ENCODE data around the gene APBA2. TPM values are rescaled to one million over a fixed set of nuclear protein-coding genes. Genes with fewer than 3 reads are reported as not detected.
A peak's percentile ranks its signal among the peaks of the same experiment; 100 is the strongest.
"Not testable (repeated sequence)": the region's sequence is repeated elsewhere in the genome, so short reads cannot be mapped to it uniquely, and the experiment has no call there.

The APBA2 gene
- total RNA-seq, 1 experiment from 2014 or later: 53.3 TPM

GRCh38 chr15:28885128-28885629 is 595 bp upstream of the APBA2 start:
- peak overlapping the region; percentile 99 for H3K4me3 ChIP-seq
- H3K36me3 ChIP-seq: peaks cover 2% of the 10 kb centered on the region; the same call in 1 of the 2 replicates
- no peak overlapping the region for H3K27ac ChIP-seq
- no peaks in the 10 kb centered on the region for H3K27me3 ChIP-seq (replicated peaks)
- H3K9me3 ChIP-seq (replicated peaks): 0 out of 2 replicates have a peak, but pooled peaks cover 3% of the 10 kb centered on the region
- H3K4me1 ChIP-seq (replicated peaks): peaks cover 26% of the 10 kb centered on the region
- no peak for DNase-seq (ENCODE audit: low read depth in 1 of 2, low spot score in 2 of 2)

GRCh38 chr15:28886431-28887338 is 911 bp downstream of the APBA2 start:
- DNase-seq (ENCODE audit: low read depth in 1 of 2, low spot score in 2 of 2): peak in 1 of 2 experiments; percentile 14
- Histone ChIP-seq H3K36me3 (peaks cover 2% of the 10 kb centered on the region; the same call in 1 of the 2 replicates), H3K27me3 (replicated peaks) (no peaks in the 10 kb centered on the region), H3K4me3 (peak overlapping the region; percentile 99), H3K9me3 (replicated peaks) (0 out of 2 replicates have a peak, but pooled peaks cover 3% of the 10 kb centered on the region), H3K4me1 (replicated peaks) (peaks cover 26% of the 10 kb centered on the region), H3K27ac (no peak overlapping the region)

GRCh38 chr15:28887339-28888174 is 1.8 kb downstream of the APBA2 start:
- peaks cover 2% of the 10 kb centered on the region; the same call in 1 of the 2 replicates for H3K36me3 ChIP-seq
- H3K9me3 ChIP-seq (replicated peaks): 0 out of 2 replicates have a peak, but pooled peaks cover 3% of the 10 kb centered on the region
- H3K4me1 ChIP-seq (replicated peaks): peaks cover 30% of the 10 kb centered on the region
- no peak for DNase-seq (ENCODE audit: low read depth in 1 of 2, low spot score in 2 of 2)
- no peak overlapping the region for H3K27ac ChIP-seq
- H3K27me3 ChIP-seq (replicated peaks): no peaks in the 10 kb centered on the region
- H3K4me3 ChIP-seq: no peak overlapping the region

- H3K27me3 ChIP-seq (replicated peaks): no peaks in the 10 kb centered on the region
- peaks cover 2% of the 10 kb centered on the region; the same call in 1 of the 2 replicates for H3K36me3 ChIP-seq
- no peak for DNase-seq (ENCODE audit: low read depth in 1 of 2, low spot score in 2 of 2)
- H3K4me1 ChIP-seq (replicated peaks): peaks cover 39% of the 10 kb centered on the region
- H3K27ac ChIP-seq: no peak overlapping the region
- H3K4me3 ChIP-seq: no peak overlapping the region
- H3K9me3 ChIP-seq (replicated peaks): 0 out of 2 replicates have a peak, but pooled peaks cover 3% of the 10 kb centered on the region
These were observed 2.6 kb downstream of the APBA2 start for GRCh38 chr15:28888302-28888894.

GRCh38 chr15:28888900-28889299 is 3.1 kb downstream of the APBA2 start:
- no peak for DNase-seq (ENCODE audit: low read depth in 1 of 2, low spot score in 2 of 2)
- 0 out of 2 replicates have a peak, but pooled peaks cover 3% of the 10 kb centered on the region for H3K9me3 ChIP-seq (replicated peaks)
- H3K27me3 ChIP-seq (replicated peaks): no peaks in the 10 kb centered on the region
- peaks cover 39% of the 10 kb centered on the region for H3K4me1 ChIP-seq (replicated peaks)
- no peak overlapping the region for H3K4me3 ChIP-seq
- H3K27ac ChIP-seq: no peak overlapping the region
- peaks cover 2% of the 10 kb centered on the region; the same call in 1 of the 2 replicates for H3K36me3 ChIP-seq

GRCh38 chr15:28889346-28889745 is 3.6 kb downstream of the APBA2 start:
- Histone ChIP-seq H3K4me3 (no peak overlapping the region), H3K27me3 (replicated peaks) (no peaks in the 10 kb centered on the region), H3K9me3 (replicated peaks) (0 out of 2 replicates have a peak, but pooled peaks cover 3% of the 10 kb centered on the region), H3K27ac (no peak overlapping the region), H3K4me1 (replicated peaks) (peaks cover 39% of the 10 kb centered on the region), H3K36me3 (peaks cover 2% of the 10 kb centered on the region; the same call in 1 of the 2 replicates)
- DNase-seq (ENCODE audit: low read depth in 1 of 2, low spot score in 2 of 2): no peak

- not testable (repeated sequence) for H3K4me3 ChIP-seq; DNase-seq (ENCODE audit: low read depth in 1 of 2, low spot score in 2 of 2); H3K27me3 ChIP-seq (replicated peaks); H3K36me3 ChIP-seq; H3K9me3 ChIP-seq (replicated peaks); H3K27ac ChIP-seq
- H3K4me1 ChIP-seq (replicated peaks): peaks cover 39% of the 10 kb centered on the region
These were observed 4.1 kb downstream of the APBA2 start for GRCh38 chr15:28889871-28890270.

GRCh38 chr15:28890291-28890690 is 4.5 kb downstream of the APBA2 start:
- peaks cover 35% of the 10 kb centered on the region for H3K4me1 ChIP-seq (replicated peaks)
- not testable (repeated sequence) for H3K27ac ChIP-seq; DNase-seq (ENCODE audit: low read depth in 1 of 2, low spot score in 2 of 2); H3K36me3 ChIP-seq; H3K4me3 ChIP-seq; H3K9me3 ChIP-seq (replicated peaks); H3K27me3 ChIP-seq (replicated peaks)

GRCh38 chr15:28890711-28891495 is 5.1 kb downstream of the APBA2 start:
- Histone ChIP-seq H3K27ac (no peak overlapping the region), H3K36me3 (peaks cover 2% of the 10 kb centered on the region), H3K9me3 (replicated peaks) (peaks cover under 1% of the 10 kb centered on the region; the same call in 1 of the 2 replicates), H3K27me3 (replicated peaks) (no peaks in the 10 kb centered on the region), H3K4me3 (no peak overlapping the region), H3K4me1 (replicated peaks) (peaks cover 30% of the 10 kb centered on the region)
- DNase-seq (ENCODE audit: low read depth in 1 of 2, low spot score in 2 of 2): no peak

GRCh38 chr15:28891588-28891987 is 5.8 kb downstream of the APBA2 start:
- DNase-seq (ENCODE audit: low read depth in 1 of 2, low spot score in 2 of 2): no peak
- Histone ChIP-seq H3K36me3 (peaks cover 5% of the 10 kb centered on the region; the same call in 1 of the 2 replicates), H3K4me1 (replicated peaks) (peaks cover 33% of the 10 kb centered on the region), H3K4me3 (no peak overlapping the region), H3K27me3 (replicated peaks) (no peaks in the 10 kb centered on the region), H3K27ac (no peak overlapping the region), H3K9me3 (replicated peaks) (peaks cover 7% of the 10 kb centered on the region)

- H3K27me3 ChIP-seq (replicated peaks): no peaks in the 10 kb centered on the region
- no peak overlapping the region for H3K4me3 ChIP-seq
- peaks cover 36% of the 10 kb centered on the region for H3K4me1 ChIP-seq (replicated peaks)
- peaks cover 5% of the 10 kb centered on the region; the same call in 1 of the 2 replicates for H3K36me3 ChIP-seq
- peak in 1 of 2 experiments; percentile 49 for DNase-seq (ENCODE audit: low read depth in 1 of 2, low spot score in 2 of 2)
- H3K9me3 ChIP-seq (replicated peaks): peaks cover 9% of the 10 kb centered on the region
- no peak overlapping the region; the same call in 1 of the 2 replicates for H3K27ac ChIP-seq
These were observed 7.2 kb downstream of the APBA2 start for GRCh38 chr15:28892789-28893610.

- Histone ChIP-seq H3K27ac (no peak overlapping the region), H3K27me3 (replicated peaks) (no peaks in the 10 kb centered on the region), H3K4me3 (no peak overlapping the region), H3K9me3 (replicated peaks) (peaks cover 9% of the 10 kb centered on the region), H3K4me1 (replicated peaks) (peaks cover 46% of the 10 kb centered on the region), H3K36me3 (peaks cover 5% of the 10 kb centered on the region; the same call in 1 of the 2 replicates)
- no peak for DNase-seq (ENCODE audit: low read depth in 1 of 2, low spot score in 2 of 2)
These were observed 8.9 kb downstream of the APBA2 start for GRCh38 chr15:28894631-28895030.
